Breast epithelium (tissue), 3 donors: ENCODE data around the gene CALN1.

Experiments
- CTCF ChIP-seq, 3 donors: fragments of 450-650 bp; IDR thresholded peaks; one replicate each; pipeline ENCODE4 v1.5.1; 2016 to 2017; ENCODE audit warnings: antibody characterized with exemption in 3 of 3, mild to moderate bottlenecking in 3 of 3, moderate library complexity in 3 of 3
- POLR2A ChIP-seq: fragments of 450-650 bp; IDR thresholded peaks from one replicate; pipeline ENCODE4 v1.6.1; 2016; ENCODE audit warnings: antibody characterized with exemption, mild to moderate bottlenecking, moderate library complexity

GRCh38 chr7:72345208-72345727 is 66.9 kb downstream of the CALN1 start:
- TF ChIP-seq CTCF (IDR thresholded peaks at IDR 0.05), result no peak
- TF ChIP-seq POLR2A, result no peak
